Activated CD8-positive, alpha-beta memory T cell treated with anti-CD3 and anti-CD28 coated beads, Interleukin-2, amount 50 U/mL, for 24 hours (primary cell): ENCODE data around the gene YIPF7.

Experiments
- DNase-seq: peaks from one replicate; pipeline ENCODE4 v3.0.0-alpha.2; 2020; ENCODE audit errors: extremely low read depth

The YIPF7 gene

DNA sequence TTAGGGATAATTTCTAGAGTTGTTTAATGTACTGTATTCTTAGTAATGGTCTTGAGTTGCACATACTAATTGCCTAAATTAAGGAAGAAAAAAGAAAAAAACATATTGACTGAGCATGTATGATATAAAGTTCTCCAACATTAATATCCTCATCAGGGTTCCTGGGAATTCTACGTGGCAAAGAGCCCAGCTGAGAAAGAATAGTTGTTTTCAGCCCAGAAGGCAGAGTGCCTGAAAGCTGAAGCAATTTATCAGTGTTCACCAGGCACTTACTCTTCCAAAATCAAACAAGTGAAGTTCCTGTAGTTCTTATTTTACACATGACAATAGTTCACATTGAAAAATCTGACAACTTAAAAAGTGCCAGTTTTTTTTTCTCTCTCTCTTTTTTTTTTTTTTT lies 27.7 kb downstream of the YIPF7 start:
- DNase-seq, result no peak

DNA sequence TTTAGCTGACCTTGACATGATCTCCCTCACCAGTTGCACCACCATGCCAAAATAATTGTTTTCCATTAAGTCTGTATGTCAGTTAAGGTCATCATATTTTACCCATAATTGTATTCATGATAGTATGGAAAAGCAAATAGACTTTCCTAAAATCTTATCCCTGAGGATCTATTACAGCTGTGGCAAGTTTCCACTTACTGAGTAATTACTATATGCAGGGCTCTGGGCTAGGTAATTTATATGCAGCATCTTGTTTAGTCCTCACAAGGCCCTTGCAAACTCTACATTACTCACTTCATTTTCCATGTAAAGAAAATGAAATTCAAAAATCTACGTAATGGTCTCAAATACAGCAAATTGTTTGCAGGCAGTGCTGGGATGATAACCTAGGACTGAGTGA lies 34.8 kb downstream of the YIPF7 start:
- no peak for DNase-seq

DNA sequence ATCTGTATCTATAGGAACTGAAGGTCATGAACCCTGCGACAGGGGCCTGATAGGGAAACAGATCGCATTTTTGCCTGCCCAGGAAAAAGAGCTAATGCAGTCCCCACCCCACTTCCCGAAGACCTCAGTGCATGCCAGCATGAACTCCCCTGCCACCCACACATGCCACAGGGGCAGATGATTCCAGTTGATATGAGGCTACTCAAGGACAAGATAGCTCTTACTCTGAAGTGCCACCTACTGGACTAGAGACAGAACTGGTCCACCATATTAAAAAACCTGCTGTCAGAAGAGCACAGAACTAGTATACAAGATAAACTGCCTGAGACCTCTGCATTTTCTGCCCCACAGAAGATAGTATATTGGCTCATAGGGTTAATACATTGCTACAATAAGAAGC lies 68.0 kb downstream of the YIPF7 start:
- no peak for DNase-seq

DNA sequence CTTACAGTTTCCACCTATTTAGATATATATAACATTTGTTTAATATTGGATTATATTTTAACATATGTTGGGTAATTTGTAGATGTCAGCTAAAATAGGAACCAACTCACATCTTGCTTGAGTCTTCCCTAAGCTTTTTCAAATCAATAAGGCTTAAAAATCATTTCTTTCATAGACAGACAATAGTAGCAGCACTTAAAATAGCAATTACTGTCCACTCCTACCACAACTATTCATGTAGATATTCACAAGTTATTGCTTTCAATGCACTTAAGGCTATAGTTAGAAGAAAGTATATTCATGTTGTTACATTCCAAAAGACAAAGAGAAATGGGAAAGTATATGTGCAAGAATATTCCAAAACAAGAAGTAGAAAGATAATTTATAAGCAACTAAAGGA lies 71.2 kb downstream of the YIPF7 start:
- no peak for DNase-seq

DNA sequence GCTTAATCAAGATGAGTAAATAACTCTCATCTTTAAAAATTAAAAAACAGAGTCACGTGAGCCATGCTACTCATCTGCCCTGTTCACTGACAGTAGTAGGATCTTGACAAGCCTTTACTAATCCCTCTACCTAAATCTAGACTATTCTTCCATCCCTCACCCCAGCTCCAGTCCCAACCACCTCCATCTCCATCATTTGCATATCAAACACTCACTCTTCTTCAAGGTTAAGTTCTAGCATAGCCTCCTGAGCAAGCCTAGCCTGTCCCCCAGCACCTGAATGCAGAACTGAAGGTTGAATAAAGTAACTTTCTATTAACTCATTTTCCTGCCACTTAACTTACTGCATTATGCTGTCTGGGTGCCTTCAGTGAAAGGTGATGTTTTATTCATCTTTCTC lies 72.5 kb downstream of the YIPF7 start:
- DNase-seq, result no peak
